Measurements from ENCODE around the gene SAG.
"Not testable (repeated sequence)": the region's sequence is repeated elsewhere in the genome, so short reads cannot be mapped to it uniquely, and the experiment has no call there.

SAG gene

DNA sequence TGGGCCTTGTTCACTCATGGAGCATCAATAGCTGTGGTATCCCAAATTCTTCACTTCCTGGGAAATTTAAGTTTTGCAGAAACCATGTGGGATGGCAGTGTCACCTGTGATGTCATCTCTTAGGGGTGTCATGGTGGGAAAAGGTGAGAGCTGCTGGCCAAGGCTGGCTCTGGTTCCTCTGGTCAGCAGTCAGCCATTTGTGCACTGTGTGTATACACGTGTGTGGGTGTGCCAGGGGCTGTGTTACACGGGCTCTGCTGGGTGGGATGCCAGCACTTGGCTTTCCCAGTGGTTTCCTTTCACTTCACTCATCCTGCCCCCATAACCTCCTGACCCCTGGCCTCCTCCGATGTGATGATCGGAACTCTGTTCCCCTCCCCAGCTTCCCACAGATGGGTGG is 21.3 kb downstream of the SAG start:
- Histone ChIP-seq H3K9me3 (no peaks in the 10 kb centered on the region), H3K4me1 (no peaks in the 10 kb centered on the region), H3K27ac (no peak overlapping the region), H3K27me3 (no peaks in the 10 kb centered on the region), H3K4me3 (no peak overlapping the region), H3K36me3 (no peaks in the 10 kb centered on the region)
- no peak for DNase-seq
- intact Hi-C loops (cut with DNase I; ENCODE audit: low total_unique reads), result no loop called here
- TF ChIP-seq, protein P1, sequence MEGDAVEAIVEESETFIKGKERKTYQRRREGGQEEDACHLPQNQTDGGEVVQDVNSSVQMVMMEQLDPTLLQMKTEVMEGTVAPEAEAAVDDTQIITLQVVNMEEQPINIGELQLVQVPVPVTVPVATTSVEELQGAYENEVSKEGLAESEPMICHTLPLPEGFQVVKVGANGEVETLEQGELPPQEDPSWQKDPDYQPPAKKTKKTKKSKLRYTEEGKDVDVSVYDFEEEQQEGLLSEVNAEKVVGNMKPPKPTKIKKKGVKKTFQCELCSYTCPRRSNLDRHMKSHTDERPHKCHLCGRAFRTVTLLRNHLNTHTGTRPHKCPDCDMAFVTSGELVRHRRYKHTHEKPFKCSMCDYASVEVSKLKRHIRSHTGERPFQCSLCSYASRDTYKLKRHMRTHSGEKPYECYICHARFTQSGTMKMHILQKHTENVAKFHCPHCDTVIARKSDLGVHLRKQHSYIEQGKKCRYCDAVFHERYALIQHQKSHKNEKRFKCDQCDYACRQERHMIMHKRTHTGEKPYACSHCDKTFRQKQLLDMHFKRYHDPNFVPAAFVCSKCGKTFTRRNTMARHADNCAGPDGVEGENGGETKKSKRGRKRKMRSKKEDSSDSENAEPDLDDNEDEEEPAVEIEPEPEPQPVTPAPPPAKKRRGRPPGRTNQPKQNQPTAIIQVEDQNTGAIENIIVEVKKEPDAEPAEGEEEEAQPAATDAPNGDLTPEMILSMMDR (IDR thresholded peaks at IDR 0.05), result no peak

DNA sequence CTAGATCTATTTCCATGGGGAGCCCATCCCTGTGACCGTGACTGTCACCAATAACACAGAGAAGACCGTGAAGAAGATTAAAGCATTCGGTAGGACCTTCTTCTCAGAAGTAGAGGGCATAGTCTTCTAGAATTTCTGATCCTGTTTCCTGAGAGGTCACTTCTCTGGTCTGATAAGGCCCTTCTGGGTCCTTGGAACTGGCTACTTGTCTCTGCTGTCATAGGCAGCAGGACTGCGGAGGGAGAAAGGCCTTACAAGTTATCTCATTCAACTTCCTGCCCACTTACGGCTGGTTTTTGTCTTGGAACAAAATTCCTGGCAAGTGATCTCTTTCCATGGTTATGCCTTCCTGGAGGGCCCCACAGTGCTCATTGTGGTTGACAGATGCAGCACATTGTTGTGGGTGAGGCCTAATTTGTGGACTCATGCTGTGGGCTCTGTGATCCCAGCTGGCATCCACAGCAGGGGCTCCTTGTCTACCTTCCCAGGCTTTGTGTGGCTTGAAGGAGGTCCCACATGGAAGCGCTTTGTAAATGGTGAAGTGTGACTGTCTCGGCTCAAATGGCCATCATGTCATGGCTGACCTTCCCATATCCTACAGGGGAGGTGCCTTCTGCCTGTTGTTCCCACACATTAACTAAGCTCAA is 22.0 kb downstream of the SAG start:
- H3K4me1 ChIP-seq, result no peaks in the 10 kb centered on the region
- H3K9me3 ChIP-seq, result no peaks in the 10 kb centered on the region
- no peak for DNase-seq
- TF ChIP-seq, protein P1 (IDR thresholded peaks at IDR 0.05), result no peak
- no peak overlapping the region for H3K4me3 ChIP-seq
- no peaks in the 10 kb centered on the region for H3K27me3 ChIP-seq
- no peaks in the 10 kb centered on the region for H3K36me3 ChIP-seq
- intact Hi-C loops (cut with DNase I; ENCODE audit: low total_unique reads), result no loop called here
- H3K27ac ChIP-seq, result no peak overlapping the region

DNA sequence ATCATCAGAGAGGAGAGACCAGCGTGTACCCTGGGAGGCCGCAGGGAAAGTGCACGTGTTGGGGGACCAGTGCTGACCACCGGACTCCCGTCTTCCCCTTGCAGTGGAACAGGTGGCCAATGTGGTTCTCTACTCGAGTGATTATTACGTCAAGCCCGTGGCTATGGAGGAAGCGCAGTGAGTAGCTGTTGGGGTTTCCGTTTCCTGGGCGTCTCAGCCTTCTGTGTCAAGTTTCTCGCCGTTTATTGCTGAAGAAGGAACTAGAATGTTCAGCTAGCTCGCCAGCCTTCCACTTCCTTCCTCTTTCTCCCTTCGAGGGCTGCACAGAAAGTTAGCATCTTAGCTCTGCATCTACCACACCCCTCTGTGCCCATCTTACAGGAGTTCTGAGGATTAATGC is 23.9 kb downstream of the SAG start:
- Histone ChIP-seq H3K27me3 (no peaks in the 10 kb centered on the region), H3K27ac (no peak overlapping the region), H3K9me3 (no peaks in the 10 kb centered on the region), H3K4me3 (no peak overlapping the region), H3K4me1 (no peaks in the 10 kb centered on the region), H3K36me3 (no peaks in the 10 kb centered on the region)
- TF ChIP-seq, protein P1 (IDR thresholded peaks at IDR 0.05), result no peak
- intact Hi-C loops (cut with DNase I; ENCODE audit: low total_unique reads), result no loop called here
- peak; percentile 78 to 81 for DNase-seq

DNA sequence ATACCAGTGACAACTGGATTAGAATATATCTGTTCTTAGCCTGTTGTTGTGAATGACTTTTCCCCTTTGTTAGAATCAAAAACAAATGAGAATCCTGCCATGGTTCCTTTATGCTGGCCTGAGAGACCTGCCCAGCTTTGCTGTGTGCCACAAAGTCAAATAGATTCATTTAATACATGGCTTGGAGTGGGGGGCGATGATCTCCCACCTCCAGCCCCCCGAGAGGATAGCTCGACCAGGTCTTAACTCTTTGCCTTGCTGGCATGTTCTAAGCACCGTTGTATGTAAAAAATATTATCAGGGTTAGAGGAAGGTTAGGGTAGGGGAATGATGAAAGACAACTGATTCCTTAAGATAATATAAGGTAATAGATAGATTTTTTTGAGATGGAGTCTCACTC is 24.5 kb downstream of the SAG start:
- H3K9me3 ChIP-seq, result no peaks in the 10 kb centered on the region
- intact Hi-C loops (cut with DNase I; ENCODE audit: low total_unique reads), result no loop called here
- peak overlapping the region in 1 of 2 donors; percentile 27 for H3K27ac ChIP-seq
- no peaks in the 10 kb centered on the region for H3K27me3 ChIP-seq
- no peaks in the 10 kb centered on the region for H3K36me3 ChIP-seq
- H3K4me3 ChIP-seq, result no peak overlapping the region
- DNase-seq, result no peak
- H3K4me1 ChIP-seq, result no peaks in the 10 kb centered on the region
- TF ChIP-seq, protein P1 (IDR thresholded peaks at IDR 0.05), result no peak

DNA sequence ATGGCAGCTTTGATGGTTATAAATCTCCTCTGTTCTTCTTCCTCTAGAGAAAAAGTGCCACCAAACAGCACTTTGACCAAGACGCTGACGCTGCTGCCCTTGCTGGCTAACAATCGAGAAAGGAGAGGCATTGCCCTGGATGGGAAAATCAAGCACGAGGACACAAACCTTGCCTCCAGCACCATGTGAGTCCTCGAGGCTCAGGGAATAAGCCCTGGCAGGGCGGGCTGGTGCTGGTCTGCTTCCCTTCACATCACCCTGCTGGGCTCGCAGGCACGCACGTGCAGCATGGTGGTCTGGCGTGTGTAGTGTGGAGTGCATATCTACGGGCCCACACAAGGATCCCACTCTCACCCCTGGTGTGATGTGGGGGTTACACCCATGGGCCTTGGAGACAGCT is 27.3 kb downstream of the SAG start:
- H3K27me3 ChIP-seq, result no peaks in the 10 kb centered on the region
- DNase-seq, result peak in 1 of 2 donors; percentile 54
- no peak overlapping the region for H3K4me3 ChIP-seq
- no peaks in the 10 kb centered on the region for H3K9me3 ChIP-seq
- TF ChIP-seq, protein P1 (IDR thresholded peaks at IDR 0.05), result no peak
- H3K27ac ChIP-seq, result no peak overlapping the region
- intact Hi-C loops (cut with DNase I; ENCODE audit: low total_unique reads), result no loop called here
- H3K36me3 ChIP-seq, result no peaks in the 10 kb centered on the region
- H3K4me1 ChIP-seq, result no peaks in the 10 kb centered on the region

DNA sequence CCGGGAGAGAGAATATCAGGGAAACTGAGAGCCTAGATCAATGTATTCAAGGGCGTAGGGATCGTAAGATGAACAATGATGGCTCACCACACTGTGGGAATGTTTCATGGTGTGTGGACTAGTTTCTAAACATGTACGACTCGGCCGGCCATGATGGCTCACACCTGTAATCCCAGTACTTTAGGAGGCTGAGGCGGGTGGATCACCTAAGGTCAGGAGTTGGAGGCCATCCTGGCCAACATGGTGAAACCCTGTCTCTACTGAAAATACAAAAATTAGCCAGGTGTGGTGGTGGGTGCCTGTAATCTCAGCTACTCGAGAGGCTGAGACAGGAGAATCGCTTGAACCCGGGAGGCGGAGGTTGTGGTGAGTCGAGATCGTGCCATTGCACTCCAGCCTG is 28.5 kb downstream of the SAG start:
- intact Hi-C loops (cut with DNase I; ENCODE audit: low total_unique reads); DNase-seq; H3K36me3 ChIP-seq; H3K4me3 ChIP-seq; H3K27me3 ChIP-seq; H3K27ac ChIP-seq; H3K4me1 ChIP-seq; H3K9me3 ChIP-seq: not testable (repeated sequence)

Data from tibial artery (tissue), 4 donors.